ENCODE results near the gene N4BP2. TPM values are rescaled to one million over a fixed set of nuclear protein-coding genes. Genes with fewer than 3 reads are reported as not detected.

N4BP2 gene
- total and polyA plus RNA-seq, 2 of the 8 experiments (the other 6 are each of a cell fraction or from before 2014, with no cell fraction given): 4.4 to 44.7 TPM

- peaks cover 0 to 3% (median 0%) of the 10 kb centered on the region in 4 experiments; a peak in 2 of 8 replicates for H3K36me3 ChIP-seq (ENCODE audit: control insufficient read depth in 2 of 4, insufficient read depth in 4 of 4, low read length in 3 of 4)
- FAIRE-seq: no peak
- peak overlapping the region; percentile 34 for H3K56ac ChIP-seq (replicated peaks; ENCODE audit: insufficient read length, low read depth, low read length)
- no peak overlapping the region for H3K4ac ChIP-seq (replicated peaks; ENCODE audit: insufficient read length, low read depth, low read length)
- H3K23me2 ChIP-seq (ENCODE audit: low read depth, low read length): peaks cover 6% of the 10 kb centered on the region
- 13% methylated on average over 5 of the region's 5 CpGs; no CpG with 5 or more reads in 1 of the 2 experiments for WGBS, 2 experiments (ENCODE audit: extremely low coverage in 1 of 2, insufficient coverage in 1 of 2, insufficient read length in 1 of 2, insufficient replicate concordance in 2 of 2, low coverage in 1 of 2, low lambda C conversion rate in 2 of 2, missing lambda C conversion rate in 1 of 2)
- H2BK5ac ChIP-seq (ENCODE audit: low read depth, low read length): peak overlapping the region; percentile 94
- POLR2A ChIA-PET (ENCODE audit: partially characterized antibody): interaction anchor here (0.9 to 2.6 kb wide), 32 partner anchors 9 to 696 kb away, joined by 3 to 29 read pairs (median 4); partner anchors contain the start of gene PDS5A
- 0 out of 2 replicates have a peak, but pooled peaks cover 2% of the 10 kb centered on the region for H3K79me1 ChIP-seq (ENCODE audit: low read depth, low read length)
- peak overlapping the region; percentile 96 for H3K18ac ChIP-seq (ENCODE audit: extremely low read depth, low read length)
- H2AK5ac ChIP-seq (ENCODE audit: low read depth, low read length): no peak overlapping the region
- no peaks in the 10 kb centered on the region for H3K27me3 ChIP-seq (replicated peaks in 1 of 4; ENCODE audit: control insufficient read depth in 3 of 4, extremely low read depth in 1 of 4, insufficient read depth in 3 of 4, low read length in 3 of 4)
- no peaks in the 10 kb centered on the region for H4K20me1 ChIP-seq (replicated peaks in 1 of 2; ENCODE audit: control insufficient read depth in 1 of 2, insufficient read depth in 2 of 2, low read length in 2 of 2)
- H3K4me3 ChIP-seq (ENCODE audit: extremely low read depth in 1 of 4, insufficient read depth in 2 of 4, low read depth in 3 of 4, low read length in 4 of 4): peak overlapping the region; percentile 64 to 80 (median 76)
- no peak overlapping the region; the same call in 1 of the 2 replicates for H4K8ac ChIP-seq (ENCODE audit: extremely low read depth, insufficient read depth, low read length)
- CTCF ChIA-PET (ENCODE audit: partially characterized antibody): interaction anchor here (0.6 to 1.3 kb wide), 3 partner anchors 254 to 1102 kb away, joined by 3 read pairs; no protein-coding TSS in a partner anchor
- peak overlapping the region; percentile 75 to 92 (median 88) for H3K9ac ChIP-seq (replicated peaks in 1 of 4; ENCODE audit: extremely low read depth in 1 of 4, low read depth in 3 of 4, low read length in 3 of 4)
- H3K9me3 ChIP-seq (ENCODE audit: insufficient read depth in 2 of 2, low read depth in 1 of 2, low read length in 1 of 2): no peaks in the 10 kb centered on the region
- H4K91ac ChIP-seq (replicated peaks; ENCODE audit: insufficient read length, low read length): peak overlapping the region; percentile 50
- H3K4me2 ChIP-seq (ENCODE audit: insufficient read depth in 1 of 2, low read depth in 2 of 2, low read length in 2 of 2): peak overlapping the region; percentile 63 to 88
- peak overlapping the region; percentile 19 for H2BK120ac ChIP-seq (replicated peaks; ENCODE audit: low read depth, low read length)
- TF ChIP-seq SIX5 (IDR thresholded peaks at IDR 0.05; ENCODE audit: low read depth, low read length): no peak
- TF ChIP-seq CHD1 (IDR thresholded peaks at IDR 0.05; ENCODE audit: low read depth, low read length): peak; percentile 34; the same call in 1 of the 2 replicates
- no peak for TF ChIP-seq HDAC2 (IDR thresholded peaks at IDR 0.05; ENCODE audit: borderline replicate concordance in 1 of 2, low read depth in 2 of 2, low read length in 2 of 2)
- TF ChIP-seq CREB1 (IDR thresholded peaks at IDR 0.05): no peak
- no peak; the same call in 1 of the 2 replicates for TF ChIP-seq ATF2 (IDR thresholded peaks at IDR 0.05; ENCODE audit: low read length)
- 0 out of 2 replicates have a peak, but pooled peaks have one; percentile 11 for TF ChIP-seq GTF2F1 (IDR thresholded peaks at IDR 0.05; ENCODE audit: borderline replicate concordance, low read depth, low read length)
- no peak for TF ChIP-seq TEAD4 (IDR thresholded peaks at IDR 0.05; ENCODE audit: low read depth, low read length)
- H3K23ac ChIP-seq (ENCODE audit: insufficient read length): no peak overlapping the region
- H2BK20ac ChIP-seq (ENCODE audit: low read length): no peak overlapping the region
- peak overlapping the region; percentile 72 for H2AFZ ChIP-seq (ENCODE audit: low read length)
- no peak for DNase-seq (ENCODE audit: low read depth in 1 of 2, low spot score in 2 of 2)
- H4K5ac ChIP-seq (ENCODE audit: insufficient read length, low read depth, low read length): peak overlapping the region; percentile 98
- peaks cover 0 to 12% (median 3%) of the 10 kb centered on the region in 4 experiments; a peak in 3 of 7 replicates for H3K4me1 ChIP-seq (replicated peaks in 1 of 4; ENCODE audit: control insufficient read depth in 3 of 4, insufficient read depth in 4 of 4, low read length in 3 of 4)
- H2BK12ac ChIP-seq (ENCODE audit: low read depth, low read length): no peak overlapping the region; the same call in 1 of the 2 replicates
- H2BK15ac ChIP-seq (ENCODE audit: low read length): no peak overlapping the region
- peaks cover 0 to 30% of the 10 kb centered on the region in 2 experiments; a peak in 3 of 4 replicates for H3K79me2 ChIP-seq (ENCODE audit: control insufficient read depth in 1 of 2, insufficient read depth in 2 of 2, low read length in 2 of 2)
- no peak overlapping the region for H3K14ac ChIP-seq (ENCODE audit: insufficient read length)
- peak overlapping the region; percentile 91 for H3K27ac ChIP-seq (ENCODE audit: low read depth, low read length)
Measured at GRCh38 chr4:40055511-40055862, 1.2 kb upstream of the N4BP2 start.
